K562 (cell line): ENCODE measurements around the gene PRKAA1. TPM values are rescaled to one million over a fixed set of nuclear protein-coding genes. Genes with fewer than 3 reads are reported as not detected.

Source experiments
- CBFB ChIP-seq: sonication (generic); formaldehyde crosslinking; IDR thresholded peaks from 2 replicates; pipeline ENCODE4 v1.4.0; 2020; ENCODE audit warnings: mild to moderate bottlenecking, missing genetic modification reagents
- ELF2 ChIP-seq: fragments of 250-450 bp; sonication (Bioruptor Pico); IDR thresholded peaks from 2 replicates; pipeline ENCODE4 v1.5.0; 2021; ENCODE audit warnings: mild to moderate bottlenecking
- ILF3 ChIP-seq: fragments of 450-650 bp; IDR thresholded peaks from 2 replicates; pipeline ENCODE4 v1.6.1; 2018; ENCODE audit warnings: antibody characterized with exemption, mild to moderate bottlenecking, moderate library complexity, borderline replicate concordance
- NR1H2 ChIP-seq: sonication (generic); formaldehyde crosslinking; IDR thresholded peaks from 2 replicates; pipeline ENCODE4 v1.4.0; 2020; ENCODE audit warnings: mild to moderate bottlenecking, missing genetic modification reagents
- PHF8 ChIP-seq: fragments of 200-600 bp; sonication (generic); IDR thresholded peaks from 2 replicates; pipeline ENCODE4 v1.6.1; 2012; ENCODE audit warnings: mixed run types, mild to moderate bottlenecking, inconsistent platforms, low read length, moderate library complexity, borderline replicate concordance
- SMAD2 ChIP-seq: fragments of 150-350 bp; IDR thresholded peaks from 2 replicates; pipeline ENCODE4 v1.6.1; 2014; ENCODE audit warnings: low read depth, mild to moderate bottlenecking, low read length
- SMARCB1 ChIP-seq: IDR thresholded peaks from 2 replicates; pipeline ENCODE4 v1.6.1; 2011; ENCODE audit warnings: improper control_type of control experiment, low read depth; ENCODE audit not compliant: insufficient read length
- ZNF77 ChIP-seq: fragments of 250-450 bp; sonication (Bioruptor Pico); IDR thresholded peaks from 2 replicates; pipeline ENCODE4 v1.5.0; 2020
- polyA plus RNA-seq, 8 experiments: library from polyadenylated mRNA; depleted of rRNA in 4 of 8; stranded (reverse) in 5 of 8; unstranded in 3 of 8; fragments of >200 nt; fragmentation: Nextera tagmentation in 2 of 8; fragmentation: Illumina TruSeq in 1 of 8; extraction: Ambion mirVana in 2 of 8; extraction: Trizol in 1 of 8; gene quantifications; 2 replicates each; pipeline versions ENCODE4 v1.2.1 to v1.2.3, GENCODE V29; 2011 to 2014; ENCODE audit warnings: inconsistent platforms in 1 of 8, missing spikeins in 1 of 8
- total RNA-seq, 7 experiments: library from RNA; depleted of rRNA in 6 of 7; stranded (reverse); fragments of >200 nt in 6 of 7; fragmentation: Illumina TruSeq in 2 of 7; extraction: Trizol in 2 of 7; gene quantifications; 2 replicates each; pipeline versions ENCODE4 v1.2.1 to v1.2.3, GENCODE V29; 2011 to 2021; ENCODE audit warnings: low replicate concordance in 1 of 7
- TF ChIP-seq, protein P1 (sequence below), 2 experiments: IDR thresholded peaks; 2 replicates each; pipeline ENCODE4 v1.6.1; 2012; ENCODE audit warnings: improper control_type of control experiment in 2 of 2, low read depth in 2 of 2, low read length in 2 of 2, borderline replicate concordance in 1 of 2
- TF ChIP-seq, protein P2 (sequence below): IDR thresholded peaks from 2 replicates; pipeline ENCODE4 v1.6.1; 2014; ENCODE audit warnings: antibody characterized with exemption
- TF ChIP-seq, protein P3 (sequence below): fragments of 250-450 bp; sonication (Bioruptor Pico); IDR thresholded peaks from 2 replicates; pipeline ENCODE4 v1.8.0; 2021; ENCODE audit warnings: mild to moderate bottlenecking, moderate library complexity

PRKAA1 gene
- total and polyA plus RNA-seq, 9 of the 15 experiments (the other 6 are each of a cell fraction or from before 2014, with no cell fraction given): 24.5 to 84.0 (median 51.4) TPM

DNA sequence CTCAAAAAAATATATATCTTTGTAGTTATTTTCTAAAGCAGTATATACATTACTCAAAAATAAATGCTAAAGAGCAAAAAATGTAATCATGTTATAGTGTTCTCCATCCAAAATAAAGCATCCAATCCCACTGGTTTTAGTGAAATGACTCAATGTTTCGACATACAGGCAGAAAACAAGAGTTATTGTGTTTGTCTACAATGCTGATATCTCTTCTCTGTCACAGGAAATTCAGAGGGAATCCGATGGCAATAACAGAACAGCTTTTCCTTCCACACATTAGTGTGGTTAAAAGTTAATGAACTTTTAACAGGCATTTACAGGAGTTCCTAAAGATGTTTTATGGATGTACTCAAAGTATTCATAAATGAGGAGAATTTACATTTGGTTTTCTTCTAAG, 54.4 kb downstream of the PRKAA1 start (continued):
- TF ChIP-seq, protein P1, sequence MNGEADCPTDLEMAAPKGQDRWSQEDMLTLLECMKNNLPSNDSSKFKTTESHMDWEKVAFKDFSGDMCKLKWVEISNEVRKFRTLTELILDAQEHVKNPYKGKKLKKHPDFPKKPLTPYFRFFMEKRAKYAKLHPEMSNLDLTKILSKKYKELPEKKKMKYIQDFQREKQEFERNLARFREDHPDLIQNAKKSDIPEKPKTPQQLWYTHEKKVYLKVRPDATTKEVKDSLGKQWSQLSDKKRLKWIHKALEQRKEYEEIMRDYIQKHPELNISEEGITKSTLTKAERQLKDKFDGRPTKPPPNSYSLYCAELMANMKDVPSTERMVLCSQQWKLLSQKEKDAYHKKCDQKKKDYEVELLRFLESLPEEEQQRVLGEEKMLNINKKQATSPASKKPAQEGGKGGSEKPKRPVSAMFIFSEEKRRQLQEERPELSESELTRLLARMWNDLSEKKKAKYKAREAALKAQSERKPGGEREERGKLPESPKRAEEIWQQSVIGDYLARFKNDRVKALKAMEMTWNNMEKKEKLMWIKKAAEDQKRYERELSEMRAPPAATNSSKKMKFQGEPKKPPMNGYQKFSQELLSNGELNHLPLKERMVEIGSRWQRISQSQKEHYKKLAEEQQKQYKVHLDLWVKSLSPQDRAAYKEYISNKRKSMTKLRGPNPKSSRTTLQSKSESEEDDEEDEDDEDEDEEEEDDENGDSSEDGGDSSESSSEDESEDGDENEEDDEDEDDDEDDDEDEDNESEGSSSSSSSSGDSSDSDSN (IDR thresholded peaks at IDR 0.05; ENCODE audit: borderline replicate concordance in 1 of 2, low read depth in 2 of 2, low read length in 2 of 2): no peak
- TF ChIP-seq SMAD2 (no peak), ILF3 (no peak), SMARCB1 (no peak), CBFB (CRISPR knock-in tag) (no peak), PHF8 (no peak), ZNF77 (CRISPR knock-in tag) (no peak), ELF2 (CRISPR knock-in tag) (no peak), NR1H2 (CRISPR knock-in tag) (no peak)
- TF ChIP-seq, protein P2, sequence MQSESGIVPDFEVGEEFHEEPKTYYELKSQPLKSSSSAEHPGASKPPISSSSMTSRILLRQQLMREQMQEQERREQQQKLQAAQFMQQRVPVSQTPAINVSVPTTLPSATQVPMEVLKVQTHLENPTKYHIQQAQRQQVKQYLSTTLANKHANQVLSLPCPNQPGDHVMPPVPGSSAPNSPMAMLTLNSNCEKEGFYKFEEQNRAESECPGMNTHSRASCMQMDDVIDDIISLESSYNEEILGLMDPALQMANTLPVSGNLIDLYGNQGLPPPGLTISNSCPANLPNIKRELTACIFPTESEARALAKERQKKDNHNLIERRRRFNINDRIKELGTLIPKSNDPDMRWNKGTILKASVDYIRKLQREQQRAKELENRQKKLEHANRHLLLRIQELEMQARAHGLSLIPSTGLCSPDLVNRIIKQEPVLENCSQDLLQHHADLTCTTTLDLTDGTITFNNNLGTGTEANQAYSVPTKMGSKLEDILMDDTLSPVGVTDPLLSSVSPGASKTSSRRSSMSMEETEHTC: no peak
- TF ChIP-seq, protein P3, sequence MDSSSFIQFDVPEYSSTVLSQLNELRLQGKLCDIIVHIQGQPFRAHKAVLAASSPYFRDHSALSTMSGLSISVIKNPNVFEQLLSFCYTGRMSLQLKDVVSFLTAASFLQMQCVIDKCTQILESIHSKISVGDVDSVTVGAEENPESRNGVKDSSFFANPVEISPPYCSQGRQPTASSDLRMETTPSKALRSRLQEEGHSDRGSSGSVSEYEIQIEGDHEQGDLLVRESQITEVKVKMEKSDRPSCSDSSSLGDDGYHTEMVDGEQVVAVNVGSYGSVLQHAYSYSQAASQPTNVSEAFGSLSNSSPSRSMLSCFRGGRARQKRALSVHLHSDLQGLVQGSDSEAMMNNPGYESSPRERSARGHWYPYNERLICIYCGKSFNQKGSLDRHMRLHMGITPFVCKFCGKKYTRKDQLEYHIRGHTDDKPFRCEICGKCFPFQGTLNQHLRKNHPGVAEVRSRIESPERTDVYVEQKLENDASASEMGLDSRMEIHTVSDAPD (CRISPR knock-in tag): no peak
